H1 (cell line): ENCODE results near the gene POLR2M. TPM values are rescaled to one million over a fixed set of nuclear protein-coding genes. Genes with fewer than 3 reads are reported as not detected.

Experiments
- ASH2L ChIP-seq: fragments of 200-600, 300-600 bp; sonication (generic); IDR thresholded peaks from one replicate; pipeline ENCODE4 v1.7.1; 2017; ENCODE audit warnings: low read length
- CEBPB ChIP-seq: IDR thresholded peaks from 2 replicates; pipeline ENCODE4 v1.6.1; 2012; ENCODE audit warnings: low read depth, low read length
- E2F6 ChIP-seq: IDR thresholded peaks from 2 replicates; pipeline ENCODE4 v1.6.1; 2012; ENCODE audit warnings: inconsistent platforms
- GABPA ChIP-seq: IDR thresholded peaks from 2 replicates; pipeline ENCODE4 v1.6.1; 2011; ENCODE audit warnings: mild to moderate bottlenecking, low read length, moderate library complexity, borderline replicate concordance; ENCODE audit not compliant: insufficient read depth
- HDAC2 ChIP-seq, 2 experiments: fragments of 300-600 bp in 1 of 2; sonication (generic) in 1 of 2; IDR thresholded peaks; 2 replicates each; pipeline ENCODE4 v1.6.1; 2011 to 2012; ENCODE audit warnings: low read depth in 2 of 2, low read length in 2 of 2, mild to moderate bottlenecking in 2 of 2, moderate library complexity in 2 of 2, borderline replicate concordance in 1 of 2, inconsistent platforms in 1 of 2
- JUND ChIP-seq: IDR thresholded peaks from 2 replicates; pipeline ENCODE4 v1.6.1; 2011; ENCODE audit warnings: mild to moderate bottlenecking, improper control_type of control experiment, low read length
- KDM1A ChIP-seq: fragments of 200-600, 300-600 bp; sonication (generic); IDR thresholded peaks from 2 replicates; pipeline ENCODE4 v1.7.1; 2016; ENCODE audit warnings: mild to moderate bottlenecking, low read length, borderline replicate concordance
- KDM4A ChIP-seq: IDR thresholded peaks from one replicate; pipeline ENCODE4 v1.7.1; 2012; ENCODE audit warnings: low read depth, mild to moderate bottlenecking, moderate library complexity, low read length, inconsistent platforms; ENCODE audit not compliant: severe bottlenecking
- KDM5A ChIP-seq: fragments of 200-600 bp; IDR thresholded peaks from 2 replicates; pipeline ENCODE4 v1.7.1; 2012; ENCODE audit warnings: mild to moderate bottlenecking, low read length, inconsistent platforms, mixed read lengths
- PHF8 ChIP-seq: fragments of 200-600 bp; sonication (generic); conservative IDR thresholded peaks from 2 replicates; pipeline ENCODE4 v1.7.1; 2012; ENCODE audit warnings: low read depth, mild to moderate bottlenecking, inconsistent platforms, low read length, moderate library complexity
- POLR2A ChIP-seq, 2 experiments: IDR thresholded peaks; 1 replicate in 1 of 2; 2 replicates in 1 of 2; pipeline ENCODE4 v1.6.1; 2011; ENCODE audit warnings: low read depth in 2 of 2, low read length in 2 of 2, mild to moderate bottlenecking in 2 of 2; ENCODE audit errors: control extremely low read depth in 1 of 2
- POLR2AphosphoS5 ChIP-seq: IDR thresholded peaks from 2 replicates; pipeline ENCODE4 v1.6.1; 2011; ENCODE audit warnings: low read depth, low read length
- RBBP5 ChIP-seq: IDR thresholded peaks from 2 replicates; pipeline ENCODE4 v1.7.1; 2012; ENCODE audit warnings: low read depth, mild to moderate bottlenecking, inconsistent platforms, low read length, moderate library complexity, borderline replicate concordance
- SAP30 ChIP-seq: fragments of 300-600 bp; sonication (generic); IDR thresholded peaks from 2 replicates; pipeline ENCODE4 v1.7.1; 2012; ENCODE audit warnings: low read length, moderate library complexity, mild to moderate bottlenecking, inconsistent platforms; ENCODE audit not compliant: insufficient read depth, insufficient replicate concordance
- TAF1 ChIP-seq: IDR thresholded peaks from 2 replicates; pipeline ENCODE4 v1.6.1; 2011; ENCODE audit warnings: mild to moderate bottlenecking, low read depth, low read length
- TCF12 ChIP-seq: IDR thresholded peaks from 2 replicates; pipeline ENCODE4 v1.6.1; 2011; ENCODE audit warnings: low read depth, mild to moderate bottlenecking, low read length
- YY1 ChIP-seq: IDR thresholded peaks from 2 replicates; pipeline ENCODE4 v1.6.1; 2011; ENCODE audit warnings: low read depth, mild to moderate bottlenecking, low read length
- polyA plus RNA-seq, 7 experiments: library from polyadenylated mRNA; depleted of rRNA in 3 of 7; stranded (reverse) in 5 of 7; unstranded in 2 of 7; fragments of >200 nt in 5 of 7; fragments of 200-250 nt in 2 of 7; gene quantifications; 1 replicate in 5 of 7; 2 replicates in 1 of 7; 4 replicates in 1 of 7; pipeline versions ENCODE4 v1.2.1 to v1.2.3, GENCODE V29; 2011 to 2013; ENCODE audit warnings: missing spikeins in 2 of 7, mixed read lengths in 2 of 7
- total RNA-seq: library from RNA; stranded (reverse); fragmentation: NEBNext Ultra II Directional; extraction: Animal tissue kit (Norgen Biotek cat#: 25700); gene quantifications from 2 replicates; pipeline ENCODE4 v1.2.1, GENCODE V29; 2021
- TF ChIP-seq, protein P1 (sequence below): IDR thresholded peaks from 2 replicates; pipeline ENCODE4 v1.6.1; 2012; ENCODE audit warnings: inconsistent platforms

POLR2M gene
- total and polyA plus RNA-seq, 2 of the 8 experiments (the other 6 are each of a cell fraction or from before 2014, with no cell fraction given) = 32.7 to 55.1 TPM

GRCh38 chr15:57706405-57707209 lies at the start of gene POLR2M (continued):
- TF ChIP-seq POLR2A (IDR thresholded peaks at IDR 0.05; ENCODE audit: control extremely low read depth in 1 of 2, low read depth in 2 of 2, low read length in 2 of 2) = peak; percentile 80 to 87
- TF ChIP-seq, protein P1, sequence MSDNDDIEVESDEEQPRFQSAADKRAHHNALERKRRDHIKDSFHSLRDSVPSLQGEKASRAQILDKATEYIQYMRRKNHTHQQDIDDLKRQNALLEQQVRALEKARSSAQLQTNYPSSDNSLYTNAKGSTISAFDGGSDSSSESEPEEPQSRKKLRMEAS = peak; percentile 97
- peak; percentile 30; the same call in 1 of the 2 replicates for TF ChIP-seq TCF12
- TF ChIP-seq PHF8 = peak; percentile 94
- TF ChIP-seq E2F6 = peak; percentile 99
- TF ChIP-seq KDM4A = peak; percentile 74
- TF ChIP-seq KDM5A = peak; percentile 73
- no peak for TF ChIP-seq KDM1A
- TF ChIP-seq CEBPB = peak; percentile 48; the same call in 1 of the 2 replicates
- peak; percentile 97 for TF ChIP-seq YY1
- TF ChIP-seq TAF1 = peak; percentile 90
- TF ChIP-seq HDAC2 (IDR thresholded peaks at IDR 0.05; ENCODE audit: borderline replicate concordance in 1 of 2, low read depth in 2 of 2, low read length in 2 of 2) = no peak
- TF ChIP-seq POLR2AphosphoS5 = peak; percentile 68
- TF ChIP-seq RBBP5 = peak; percentile 94
- TF ChIP-seq ASH2L = peak; percentile 96
- TF ChIP-seq JUND = no peak
- TF ChIP-seq GABPA = peak; percentile 89
- TF ChIP-seq SAP30 = peak; percentile 46
